ENCODE data around the gene TJP2.
A peak's percentile ranks its signal among the peaks of the same experiment; 100 is the strongest.
"Not testable (repeated sequence)": the region's sequence is repeated elsewhere in the genome, so short reads cannot be mapped to it uniquely, and the experiment has no call there.

Gene TJP2

DNA sequence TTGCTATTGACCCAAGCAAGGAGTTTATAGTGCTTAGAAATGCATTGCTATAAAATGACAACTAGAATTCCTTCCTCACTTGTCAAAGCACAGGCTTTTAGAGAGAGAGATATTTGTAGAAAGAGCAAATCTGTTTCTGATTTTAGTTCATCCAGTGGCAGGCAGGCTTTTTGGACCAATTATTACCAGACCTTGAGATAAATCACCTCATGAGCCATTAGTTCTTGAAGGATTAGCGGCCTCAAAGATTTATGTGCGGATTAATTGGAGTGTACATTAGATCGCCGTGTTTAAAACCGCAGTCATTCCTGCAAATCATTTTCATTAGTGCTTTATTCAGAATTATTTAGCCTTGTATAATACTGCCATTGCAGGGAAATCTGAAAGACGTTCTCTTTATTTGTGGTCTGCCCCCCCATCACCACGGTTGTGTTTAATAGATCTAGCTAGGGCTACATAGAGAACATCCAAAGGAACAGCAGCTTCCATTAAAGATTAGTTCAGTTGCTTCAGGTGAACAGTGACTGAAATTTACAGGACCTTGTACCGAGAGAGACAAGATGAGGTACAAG, 28.8 kb upstream of the TJP2 start:
- no peak for DNase-seq (ENCODE audit: low read depth in 1 of 2, low spot score in 1 of 2)
- in situ Hi-C loops (cut with HindIII; ENCODE audit: low pct_unique_long_range_greater_than_20kb, low sequenced_read_pairs) = no loop called here
- no peak for TF ChIP-seq JUND (IDR thresholded peaks at IDR 0.05; ENCODE audit: low read depth)

DNA sequence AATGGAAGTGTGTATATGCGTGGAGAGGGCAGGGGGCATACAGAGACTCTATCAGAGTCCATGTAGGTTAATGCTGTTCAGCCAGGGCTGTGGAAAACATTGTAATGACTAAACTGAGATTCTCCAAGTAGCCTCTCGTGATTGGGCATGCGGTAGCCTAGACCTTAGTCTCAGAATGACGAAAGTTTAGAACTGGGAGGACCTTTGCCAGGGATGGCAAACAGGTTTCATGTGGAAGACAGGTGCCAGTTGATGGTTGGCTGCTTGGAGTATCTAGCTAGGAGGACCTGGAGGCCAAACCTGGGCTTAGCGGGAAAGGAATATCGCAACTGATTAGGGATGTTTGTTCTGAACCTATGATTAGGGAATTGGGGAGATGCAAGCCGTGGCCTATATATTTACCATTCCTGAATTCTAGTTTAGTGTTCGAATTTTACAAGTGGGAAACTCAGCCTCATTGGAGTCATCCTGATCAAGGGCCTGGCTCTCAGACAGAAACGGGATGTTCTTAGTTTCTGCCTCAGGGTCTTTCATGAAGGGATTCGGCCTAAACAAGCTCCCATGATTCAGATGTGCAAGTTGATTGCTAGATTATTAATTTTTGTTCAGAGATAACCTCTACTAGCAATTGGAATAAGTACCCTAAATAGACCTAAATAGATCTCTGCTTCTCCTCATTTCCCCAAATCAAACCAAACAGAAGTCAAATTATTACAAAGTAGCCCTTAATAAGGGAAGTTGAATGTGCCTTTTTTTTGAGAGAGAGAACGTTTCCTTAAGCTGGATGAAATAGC, 26.8 kb upstream of the TJP2 start:
- in situ Hi-C loops (cut with HindIII; ENCODE audit: low pct_unique_long_range_greater_than_20kb, low sequenced_read_pairs) = no loop called here
- no peak for TF ChIP-seq JUND (IDR thresholded peaks at IDR 0.05; ENCODE audit: low read depth)
- no peak for DNase-seq (ENCODE audit: low read depth in 1 of 2, low spot score in 1 of 2)

DNA sequence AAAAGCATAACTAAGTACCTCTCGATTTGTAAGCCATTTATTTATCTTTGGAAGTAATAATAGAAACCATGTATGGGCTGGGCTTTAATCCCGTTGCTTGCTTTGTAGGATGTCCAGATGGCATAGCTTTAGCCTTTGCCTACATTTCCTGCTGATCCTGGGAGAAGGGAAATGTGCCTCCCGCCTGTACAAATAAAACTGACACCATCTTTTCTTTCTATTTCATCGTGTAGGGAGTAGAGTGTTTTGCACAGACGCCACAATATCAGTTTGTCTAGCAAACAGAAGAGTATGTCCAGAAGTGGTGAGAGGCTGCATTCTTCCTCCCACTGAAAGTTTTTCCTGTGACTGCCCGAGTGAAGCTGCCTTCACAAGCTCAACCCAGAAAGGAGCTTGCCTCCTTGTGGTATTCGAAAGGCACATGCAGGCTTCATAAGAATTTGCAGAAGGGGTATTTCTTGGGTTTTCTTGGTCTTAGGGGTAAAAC, 24.7 kb upstream of the TJP2 start:
- DNase-seq (ENCODE audit: low read depth in 1 of 2, low spot score in 1 of 2) = peak in 1 of 2 experiments; percentile 40
- TF ChIP-seq JUND (IDR thresholded peaks at IDR 0.05; ENCODE audit: low read depth) = no peak
- in situ Hi-C loops (cut with HindIII; ENCODE audit: low pct_unique_long_range_greater_than_20kb, low sequenced_read_pairs) = no loop called here

DNA sequence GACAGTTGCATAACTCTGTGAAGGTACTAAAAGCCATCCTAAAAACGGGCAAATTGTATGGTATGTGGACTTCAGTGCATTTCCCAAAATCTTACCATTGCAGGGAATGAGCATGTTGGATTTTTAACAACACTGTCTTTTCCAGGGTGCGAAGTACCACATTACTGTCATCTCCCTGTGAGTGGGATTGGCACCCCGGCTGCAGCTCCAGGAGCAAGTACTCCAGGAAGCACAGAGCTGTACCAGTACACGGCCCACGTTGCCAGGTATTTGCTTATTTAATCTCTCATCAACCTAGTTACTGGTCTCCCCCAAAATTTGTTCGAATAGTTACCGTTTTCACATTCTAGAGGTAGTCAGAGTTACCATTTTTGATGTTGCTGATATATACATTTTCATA, 22.6 kb upstream of the TJP2 start:
- no peak for TF ChIP-seq JUND (IDR thresholded peaks at IDR 0.05; ENCODE audit: low read depth)
- in situ Hi-C loops (cut with HindIII; ENCODE audit: low pct_unique_long_range_greater_than_20kb, low sequenced_read_pairs) = no loop called here
- DNase-seq (ENCODE audit: low read depth in 1 of 2, low spot score in 1 of 2) = no peak

DNA sequence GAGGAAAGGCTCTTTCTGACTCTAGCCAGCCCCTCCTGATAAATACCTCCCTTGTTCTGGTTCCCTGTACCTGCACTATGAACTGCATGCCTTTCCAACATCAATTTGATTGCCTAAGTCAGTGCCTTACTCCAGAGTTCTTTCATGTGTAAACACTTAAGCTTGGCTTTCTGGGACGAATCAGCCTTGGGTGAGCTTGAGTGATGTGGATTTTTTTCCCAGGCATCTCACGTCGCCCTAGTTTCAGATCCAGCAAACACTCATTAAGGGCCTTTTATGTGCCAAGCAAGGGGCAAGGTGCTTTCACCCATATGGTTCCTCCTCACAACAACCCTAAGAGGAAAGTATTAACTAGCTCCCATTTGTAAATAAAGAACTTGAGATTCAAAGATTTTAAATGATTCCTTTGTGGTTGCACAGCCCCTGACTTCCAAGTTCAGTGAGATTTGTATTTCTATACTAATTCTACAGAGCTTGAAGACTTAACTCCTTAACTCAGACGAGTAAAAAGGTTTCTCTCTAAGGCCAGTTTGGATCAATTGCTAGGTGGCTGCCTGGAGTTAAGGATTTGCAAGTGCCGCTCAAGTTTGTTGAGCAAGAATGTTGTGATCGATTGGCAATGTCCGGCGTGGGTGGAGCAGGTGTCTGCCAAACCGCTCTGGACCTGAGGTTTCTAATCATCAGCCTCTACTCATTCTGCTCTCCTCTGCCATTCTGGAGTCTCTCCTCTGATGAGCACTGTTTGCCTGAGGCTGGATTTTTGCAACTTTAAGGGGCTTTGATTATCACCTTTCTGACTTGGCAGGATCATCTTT, 20.2 kb upstream of the TJP2 start:
- no peak for DNase-seq (ENCODE audit: low read depth in 1 of 2, low spot score in 1 of 2)
- TF ChIP-seq JUND (IDR thresholded peaks at IDR 0.05; ENCODE audit: low read depth) = no peak
- in situ Hi-C loops (cut with HindIII; ENCODE audit: low pct_unique_long_range_greater_than_20kb, low sequenced_read_pairs) = no loop called here

DNA sequence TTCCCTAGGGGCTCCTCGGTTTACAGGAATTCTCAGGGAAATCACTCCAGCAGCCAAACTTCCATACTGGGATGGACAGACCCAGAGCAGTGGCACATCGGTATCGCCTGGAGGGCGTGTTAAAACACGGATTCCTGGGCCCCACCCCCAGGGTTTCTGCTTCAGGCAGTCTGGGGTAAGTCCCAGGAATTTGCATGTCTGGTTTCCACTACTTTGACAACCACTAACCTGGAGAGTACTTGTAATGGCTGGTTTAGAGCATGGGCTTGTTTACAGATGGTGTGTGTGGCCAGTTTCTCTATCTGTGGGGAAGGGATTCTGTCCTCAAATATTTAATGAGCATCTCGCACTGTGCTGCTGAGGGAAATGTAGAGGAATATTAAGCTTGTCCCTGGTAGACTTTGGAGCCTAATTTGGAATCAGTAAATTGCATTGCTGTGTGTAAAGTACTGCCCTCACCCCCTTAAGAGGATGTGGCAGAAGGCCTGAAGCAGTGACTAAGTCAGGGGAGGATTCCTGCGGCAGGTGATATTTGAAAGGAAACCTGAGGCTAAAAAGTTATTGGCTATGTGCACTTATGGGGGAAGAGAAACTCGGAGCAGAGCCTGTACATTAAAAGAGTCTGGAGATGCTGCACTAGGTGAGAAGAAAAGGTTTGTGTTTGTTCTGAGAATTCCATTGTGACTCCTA, 18.6 kb upstream of the TJP2 start:
- in situ Hi-C loops (cut with HindIII; ENCODE audit: low pct_unique_long_range_greater_than_20kb, low sequenced_read_pairs) = no loop called here
- no peak for DNase-seq (ENCODE audit: low read depth in 1 of 2, low spot score in 1 of 2)
- no peak for TF ChIP-seq JUND (IDR thresholded peaks at IDR 0.05; ENCODE audit: low read depth)

DNA sequence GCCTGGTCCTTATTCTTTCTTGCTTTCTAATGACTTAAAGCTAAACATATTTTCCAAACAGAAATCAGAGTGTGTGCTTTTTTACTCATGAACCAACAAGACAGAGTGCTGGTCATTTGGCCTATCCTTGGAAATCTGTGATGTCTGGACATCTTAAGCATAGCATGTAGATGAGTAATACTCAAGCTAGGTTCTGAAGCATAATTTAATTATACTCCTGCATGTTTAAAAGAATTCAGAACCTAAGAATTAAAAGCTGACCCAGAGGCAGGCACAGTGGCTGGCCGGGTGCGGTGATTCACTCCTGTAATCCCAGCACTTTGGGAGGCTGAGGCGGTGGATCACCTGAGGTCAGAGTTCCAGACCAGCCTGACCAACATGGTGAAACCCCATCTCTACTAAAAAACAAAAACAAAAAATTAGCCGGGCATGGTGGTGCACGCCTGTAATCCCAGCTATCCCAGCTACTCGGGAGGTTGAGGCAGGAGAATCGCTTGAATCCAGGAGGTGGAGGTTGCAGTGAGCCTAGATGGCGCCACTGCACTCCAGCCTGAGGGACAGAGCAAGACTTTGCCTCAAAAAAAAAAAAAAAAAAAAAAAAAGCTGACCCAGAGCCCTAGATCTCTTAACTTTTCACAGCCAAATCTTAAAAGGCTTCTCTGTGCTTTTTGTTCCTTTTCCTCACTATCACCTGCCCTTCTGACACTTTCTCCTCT, 16.2 kb upstream of the TJP2 start:
- TF ChIP-seq JUND (IDR thresholded peaks at IDR 0.05; ENCODE audit: low read depth) = no peak
- DNase-seq (ENCODE audit: low read depth in 1 of 2, low spot score in 1 of 2) = no peak
- in situ Hi-C loops (cut with HindIII; ENCODE audit: low pct_unique_long_range_greater_than_20kb, low sequenced_read_pairs) = no loop called here

DNA sequence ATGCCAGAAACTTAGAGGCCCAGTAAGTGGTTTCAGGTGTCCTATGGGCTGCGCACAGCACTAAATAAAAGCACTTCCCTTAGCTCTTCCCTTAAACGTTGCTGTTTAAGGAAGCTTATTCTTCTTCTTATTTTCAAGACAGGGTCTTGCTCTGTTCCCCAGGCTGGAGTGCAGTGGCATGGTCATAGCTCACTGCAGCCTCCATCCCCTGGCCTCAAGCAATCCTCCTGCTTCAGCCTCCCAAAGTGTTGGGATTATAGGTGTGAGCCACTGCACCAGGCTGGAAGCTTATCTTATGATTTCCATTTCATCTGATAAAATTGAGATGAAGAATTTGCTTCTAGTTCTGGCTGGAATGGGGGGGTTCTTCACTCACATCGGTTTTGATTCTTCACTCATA, 15.6 kb upstream of the TJP2 start:
- TF ChIP-seq JUND (IDR thresholded peaks at IDR 0.05; ENCODE audit: low read depth) = no peak
- DNase-seq (ENCODE audit: low read depth in 1 of 2, low spot score in 1 of 2) = no peak
- in situ Hi-C loops (cut with HindIII; ENCODE audit: low pct_unique_long_range_greater_than_20kb, low sequenced_read_pairs) = no loop called here

DNA sequence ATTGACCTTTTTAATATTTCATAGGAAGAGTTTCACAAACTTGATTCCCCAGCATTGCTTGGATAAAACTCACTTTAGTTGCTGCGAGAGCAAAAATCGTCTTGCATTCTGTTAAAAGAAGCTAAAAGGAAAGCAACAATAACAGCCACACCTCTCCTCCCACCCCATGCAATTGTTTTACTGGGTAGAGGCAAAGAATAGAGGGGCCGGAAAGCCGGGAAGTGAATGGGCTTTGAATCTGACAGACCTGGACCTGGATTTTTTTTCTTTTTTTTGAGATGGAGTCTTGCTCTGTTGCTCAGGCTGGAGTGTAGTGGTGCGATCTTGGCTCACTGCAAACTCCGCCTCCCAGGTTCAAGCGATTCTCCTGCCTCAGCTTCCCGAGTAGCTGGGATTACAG, 9.5 kb upstream of the TJP2 start:
- in situ Hi-C loops (cut with HindIII; ENCODE audit: low pct_unique_long_range_greater_than_20kb, low sequenced_read_pairs); DNase-seq (ENCODE audit: low read depth in 1 of 2, low spot score in 1 of 2): not testable (repeated sequence)

DNA sequence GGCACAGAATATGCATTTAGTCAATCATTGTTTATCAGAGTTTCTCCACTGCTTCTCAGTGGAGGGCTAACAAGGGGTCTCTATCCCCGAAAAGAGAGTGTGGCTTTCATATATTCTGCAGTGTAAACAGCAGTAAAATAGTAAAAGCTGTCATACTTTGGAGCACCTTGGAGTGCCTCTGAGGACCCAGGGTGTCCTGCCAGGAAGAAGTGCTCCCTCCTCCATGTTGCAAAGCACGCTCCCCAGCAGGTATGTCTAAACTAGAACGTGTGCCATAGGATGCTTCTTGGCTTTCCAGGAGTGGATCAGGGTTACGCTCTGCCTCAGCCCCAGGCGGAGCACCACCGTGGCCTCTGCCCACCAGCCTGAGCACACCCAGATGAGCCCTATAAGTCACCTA, 8.5 kb upstream of the TJP2 start:
- in situ Hi-C loops (cut with HindIII; ENCODE audit: low pct_unique_long_range_greater_than_20kb, low sequenced_read_pairs) = no loop called here
- DNase-seq (ENCODE audit: low read depth in 1 of 2, low spot score in 1 of 2) = no peak
- TF ChIP-seq JUND (IDR thresholded peaks at IDR 0.05; ENCODE audit: low read depth) = no peak

DNA sequence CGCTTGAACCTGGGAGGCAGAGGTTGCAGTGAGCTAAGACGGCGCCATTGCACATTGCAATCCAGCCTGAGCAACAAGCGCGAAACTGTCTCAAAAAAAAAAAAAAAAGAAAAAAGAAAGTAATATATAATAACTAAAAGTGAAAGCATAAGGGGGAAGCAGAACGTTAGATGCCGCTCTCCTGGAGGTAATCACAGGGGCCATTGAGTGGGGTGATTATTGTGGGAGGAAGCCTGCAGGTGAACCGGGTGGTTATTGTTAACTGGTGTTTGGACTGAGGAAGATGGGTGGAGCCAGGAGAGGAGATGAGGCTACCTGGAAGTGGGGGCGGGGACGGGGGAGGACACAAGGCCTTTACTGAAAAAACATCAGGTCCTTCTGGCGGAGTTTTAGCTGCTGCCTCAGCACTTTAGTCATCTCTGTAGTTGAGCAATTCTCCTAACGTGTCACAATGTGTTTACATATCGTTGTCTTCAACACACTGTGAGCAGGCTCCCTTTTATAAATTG, 5.3 kb upstream of the TJP2 start:
- peak in 1 of 2 experiments; percentile 14 for DNase-seq (ENCODE audit: low read depth in 1 of 2, low spot score in 1 of 2)
- TF ChIP-seq JUND (IDR thresholded peaks at IDR 0.05; ENCODE audit: low read depth) = no peak
- in situ Hi-C loops (cut with HindIII; ENCODE audit: low pct_unique_long_range_greater_than_20kb, low sequenced_read_pairs) = no loop called here

DNA sequence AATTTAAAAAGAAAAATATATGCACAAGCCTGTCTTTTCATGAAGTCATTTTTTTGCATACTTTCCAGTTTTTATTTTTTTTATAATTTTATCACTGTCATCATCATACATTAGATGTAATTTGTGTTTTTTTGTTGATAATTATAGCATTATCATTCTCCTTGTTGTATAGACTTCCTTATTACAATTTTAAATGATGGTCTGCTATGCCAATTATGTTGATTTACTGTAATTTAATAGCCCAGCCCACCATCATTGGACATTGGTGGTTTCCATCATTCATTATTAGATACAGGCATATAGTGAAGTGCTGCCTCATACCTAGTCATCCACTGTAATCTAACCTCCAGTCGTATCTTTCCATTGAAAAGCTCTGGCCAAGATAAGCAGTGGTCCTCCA, 3.8 kb upstream of the TJP2 start:
- no peak for TF ChIP-seq JUND (IDR thresholded peaks at IDR 0.05; ENCODE audit: low read depth)
- no peak for DNase-seq (ENCODE audit: low read depth in 1 of 2, low spot score in 1 of 2)
- in situ Hi-C loops (cut with HindIII; ENCODE audit: low pct_unique_long_range_greater_than_20kb, low sequenced_read_pairs) = no loop called here
